DOHH2 (cell line): ENCODE data around the gene CD14.

Source experiments
- EZH2phosphoT487 ChIP-seq: fragments of 200-600 bp; sonication (generic); IDR thresholded peaks from 2 replicates; pipeline ENCODE4 v1.6.1; 2017; ENCODE audit warnings: borderline replicate concordance, mild to moderate bottlenecking, antibody characterized with exemption, low read length, moderate library complexity, mixed read lengths
- TF ChIP-seq, protein P1 (sequence below): fragments of 200-600 bp; sonication (generic); IDR thresholded peaks from one replicate; pipeline ENCODE4 v1.5.1; 2014; ENCODE audit warnings: antibody characterized with exemption, mild to moderate bottlenecking, low read depth, low read length; ENCODE audit not compliant: poor library complexity, severe bottlenecking

DNA sequence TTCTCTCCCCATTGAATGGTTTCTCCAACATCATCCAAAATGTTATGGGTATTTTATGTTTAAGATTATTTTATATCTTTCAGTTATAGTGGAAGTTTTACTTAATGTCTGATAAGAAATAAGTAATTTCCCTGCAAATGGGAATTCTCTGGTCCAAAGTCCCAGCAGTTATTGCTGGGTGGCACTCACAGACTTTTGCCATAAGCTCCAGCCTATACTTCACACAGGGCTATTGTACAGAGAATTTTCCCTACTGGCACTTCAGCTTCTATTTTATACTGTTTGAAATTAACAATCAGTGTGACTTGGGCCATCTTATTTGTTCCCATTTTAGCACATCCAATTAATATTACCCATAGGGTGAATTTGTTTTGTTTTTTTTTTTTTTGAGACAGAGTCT lies 32.9 kb downstream of the CD14 start:
- TF ChIP-seq, protein P1, sequence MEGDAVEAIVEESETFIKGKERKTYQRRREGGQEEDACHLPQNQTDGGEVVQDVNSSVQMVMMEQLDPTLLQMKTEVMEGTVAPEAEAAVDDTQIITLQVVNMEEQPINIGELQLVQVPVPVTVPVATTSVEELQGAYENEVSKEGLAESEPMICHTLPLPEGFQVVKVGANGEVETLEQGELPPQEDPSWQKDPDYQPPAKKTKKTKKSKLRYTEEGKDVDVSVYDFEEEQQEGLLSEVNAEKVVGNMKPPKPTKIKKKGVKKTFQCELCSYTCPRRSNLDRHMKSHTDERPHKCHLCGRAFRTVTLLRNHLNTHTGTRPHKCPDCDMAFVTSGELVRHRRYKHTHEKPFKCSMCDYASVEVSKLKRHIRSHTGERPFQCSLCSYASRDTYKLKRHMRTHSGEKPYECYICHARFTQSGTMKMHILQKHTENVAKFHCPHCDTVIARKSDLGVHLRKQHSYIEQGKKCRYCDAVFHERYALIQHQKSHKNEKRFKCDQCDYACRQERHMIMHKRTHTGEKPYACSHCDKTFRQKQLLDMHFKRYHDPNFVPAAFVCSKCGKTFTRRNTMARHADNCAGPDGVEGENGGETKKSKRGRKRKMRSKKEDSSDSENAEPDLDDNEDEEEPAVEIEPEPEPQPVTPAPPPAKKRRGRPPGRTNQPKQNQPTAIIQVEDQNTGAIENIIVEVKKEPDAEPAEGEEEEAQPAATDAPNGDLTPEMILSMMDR = no peak
- no peak for TF ChIP-seq EZH2phosphoT487
